WTC11 (cell line): ENCODE data around the gene IL10RB. TPM values are rescaled to one million over a fixed set of nuclear protein-coding genes. Genes with fewer than 3 reads are reported as not detected.
"Not testable (repeated sequence)": the region's sequence is repeated elsewhere in the genome, so short reads cannot be mapped to it uniquely, and the experiment has no call there.

ENCODE experiments used
- ATAC-seq: fragments of 200-7000 bp; cut with Tn5 transposase; 2 replicates; pipeline ENCODE4 v1.10.0; 2021; ENCODE audit warnings: mild to moderate bottlenecking, moderate library complexity
- CTCF ChIA-PET: fragments of 300-600 bp; sonication (Branson Sonifier 250); formaldehyde crosslinking; loops from one replicate; lab custom pipeline; 2021; ENCODE audit warnings: antibody characterized with exemption; lab: Charles Lee
- POLR2A ChIA-PET: fragments of 350-600 bp; sonication (Branson Sonifier 250); formaldehyde crosslinking; loops from one replicate; lab custom pipeline; 2021; ENCODE audit warnings: antibody characterized with exemption; lab: Charles Lee
- DNase-seq: peaks from one replicate; pipeline ENCODE4 v3.0.0; 2021; ENCODE audit warnings: low spot score
- H3K27ac Mint-ChIP-seq: 2 replicates; pipeline ENCODE4 v1.8.0; 2021; ENCODE audit warnings: mixed read lengths
- H3K27me3 Mint-ChIP-seq: 2 replicates; pipeline ENCODE4 v1.8.0; 2021; ENCODE audit warnings: low read depth, mild to moderate bottlenecking, moderate library complexity, mixed read lengths
- H3K36me3 Mint-ChIP-seq: 2 replicates; pipeline ENCODE4 v1.8.0; 2021; ENCODE audit warnings: mixed read lengths
- H3K4me1 Mint-ChIP-seq: 2 replicates; pipeline ENCODE4 v1.8.0; 2022; ENCODE audit warnings: mixed read lengths
- H3K4me3 Mint-ChIP-seq: 2 replicates; pipeline ENCODE4 v1.8.0; 2021; ENCODE audit warnings: mild to moderate bottlenecking, moderate library complexity, mixed read lengths
- H3K9me3 Mint-ChIP-seq: 2 replicates; pipeline ENCODE4 v1.8.0; 2021; ENCODE audit warnings: mixed read lengths
- AR ChIP-seq: fragments of 250-450 bp; sonication (Bioruptor Pico); IDR thresholded peaks from 2 replicates; pipeline ENCODE4 v1.9.0; 2021; ENCODE audit warnings: mild to moderate bottlenecking
- CDX4 ChIP-seq: fragments of 250-450 bp; sonication (Bioruptor Pico); IDR thresholded peaks from 2 replicates; pipeline ENCODE4 v1.9.0; 2021; ENCODE audit warnings: moderate library complexity, mild to moderate bottlenecking, inconsistent platforms, borderline replicate concordance
- CTCF ChIP-seq: fragments of 200-600 bp; IDR thresholded peaks from 2 replicates; pipeline ENCODE4 v1.8.0; 2022; ENCODE audit warnings: antibody characterized with exemption
- E2F5 ChIP-seq: sonication (generic); formaldehyde crosslinking; IDR thresholded peaks from 2 replicates; pipeline ENCODE4 v1.8.1; 2022; ENCODE audit warnings: mild to moderate bottlenecking, moderate library complexity, missing genetic modification reagents
- FOXK1 ChIP-seq: sonication (generic); formaldehyde crosslinking; IDR thresholded peaks from 2 replicates; pipeline ENCODE4 v1.8.0; 2022; ENCODE audit warnings: mild to moderate bottlenecking, moderate library complexity, missing genetic modification reagents
- IRF1 ChIP-seq: sonication (generic); formaldehyde crosslinking; IDR thresholded peaks from 2 replicates; pipeline ENCODE4 v1.8.0; 2023; ENCODE audit warnings: missing genetic modification reagents
- IRF2 ChIP-seq: sonication (generic); formaldehyde crosslinking; IDR thresholded peaks from 2 replicates; pipeline ENCODE4 v1.8.0; 2022; ENCODE audit warnings: low read depth, missing genetic modification reagents, borderline replicate concordance
- MLX ChIP-seq: sonication (generic); formaldehyde crosslinking; IDR thresholded peaks from 2 replicates; pipeline ENCODE4 v1.8.1; 2023; ENCODE audit warnings: mild to moderate bottlenecking, missing genetic modification reagents, moderate library complexity
- NFYB ChIP-seq: sonication (generic); formaldehyde crosslinking; conservative IDR thresholded peaks from 2 replicates; pipeline ENCODE4 v1.8.0; 2022; ENCODE audit warnings: low read depth, missing genetic modification reagents
- ZNF219 ChIP-seq: sonication (generic); formaldehyde crosslinking; IDR thresholded peaks from 2 replicates; pipeline ENCODE4 v1.8.0; 2023; ENCODE audit warnings: missing genetic modification reagents, mild to moderate bottlenecking, borderline replicate concordance
- ZNF232 ChIP-seq: sonication (generic); formaldehyde crosslinking; IDR thresholded peaks from 2 replicates; pipeline ENCODE4 v1.8.0; 2022; ENCODE audit warnings: mild to moderate bottlenecking, missing genetic modification reagents
- ZNF512 ChIP-seq: sonication (generic); formaldehyde crosslinking; IDR thresholded peaks from 2 replicates; pipeline ENCODE4 v1.8.1; 2022; ENCODE audit warnings: missing genetic modification reagents, borderline replicate concordance
- total RNA-seq: library from RNA; stranded (reverse); gene quantifications from 3 replicates; pipeline ENCODE4 v1.2.3, GENCODE V29; 2021

IL10RB gene
- total RNA-seq, 1 experiment from 2014 or later = 3.7 TPM

GRCh38 chr21:33317145-33317544 is 51.0 kb downstream of the IL10RB start (continued):
- no peak for TF ChIP-seq CTCF
- no peak for TF ChIP-seq ZNF232 (CRISPR knock-in tag)
- no peak for TF ChIP-seq MLX
- TF ChIP-seq, all 79 proteins: peak for 0

GRCh38 chr21:33317786-33318486 is 51.8 kb downstream of the IL10RB start:
- H3K27me3 Mint-ChIP-seq = no peaks in the 10 kb centered on the region; the same call in 1 of the 2 replicates
- CTCF ChIA-PET = no interaction called here
- no peak for ATAC-seq

GRCh38 chr21:33321005-33321404 is 54.8 kb downstream of the IL10RB start:
- POLR2A ChIA-PET, H3K9me3 Mint-ChIP-seq, H3K27me3 Mint-ChIP-seq, CTCF ChIA-PET, H3K36me3 Mint-ChIP-seq, DNase-seq, H3K27ac Mint-ChIP-seq, H3K4me3 Mint-ChIP-seq, ATAC-seq, H3K4me1 Mint-ChIP-seq: not testable (repeated sequence)

More at GRCh38 chr21:33317786-33318486, 51.8 kb downstream of the IL10RB start:
- POLR2A ChIA-PET = no interaction called here
- Mint-ChIP-seq H3K9me3 (peaks cover 5% of the 10 kb centered on the region), H3K36me3 (no peaks in the 10 kb centered on the region), H3K4me3 (no peak overlapping the region), H3K27ac (no peak overlapping the region), H3K4me1 (no peaks in the 10 kb centered on the region)
- no peak for DNase-seq
- TF ChIP-seq CDX4 (CRISPR knock-in tag) (no peak), IRF2 (no peak), ZNF512 (CRISPR knock-in tag) (no peak), NFYB (CRISPR knock-in tag) (no peak)

- ATAC-seq, CTCF ChIA-PET, POLR2A ChIA-PET, H3K9me3 Mint-ChIP-seq, H3K4me1 Mint-ChIP-seq, H3K27me3 Mint-ChIP-seq, H3K36me3 Mint-ChIP-seq, H3K27ac Mint-ChIP-seq, H3K4me3 Mint-ChIP-seq, DNase-seq: not testable (repeated sequence)
These were observed 57.4 kb downstream of the IL10RB start for GRCh38 chr21:33323610-33324009.

GRCh38 chr21:33324291-33325221 is 58.4 kb downstream of the IL10RB start, which contains the start of gene IFNAR1:
Gene IFNAR1, plus strand, starts transcription at chr21:33324970. Its CDS starts 86 bp downstream, at chr21:33325056.
- ChIA-PET CTCF (interaction anchor here (0.6 to 2.1 kb wide), 9 partner anchors 22 to 299 kb away, joined by 3 to 26 read pairs (median 5); partner anchors contain the start of genes DNAJC28, IL10RB and OLIG2), POLR2A (interaction anchor here (0.6 to 2.0 kb wide), 8 partner anchors 27 to 94 kb away, joined by 3 to 17 read pairs (median 4); partner anchors contain the start of genes IFNGR2 and IL10RB)
- peak; percentile 94 for DNase-seq
- no peaks in the 10 kb centered on the region for H3K4me1 Mint-ChIP-seq
- peak; percentile 92 for ATAC-seq
- no peaks in the 10 kb centered on the region for H3K27me3 Mint-ChIP-seq
- no peak within 1 kb of the TSS for H3K27ac Mint-ChIP-seq
- peaks cover 5% of the 10 kb centered on the region for H3K9me3 Mint-ChIP-seq
- no peak within 1 kb of the TSS for H3K4me3 Mint-ChIP-seq
- 0 out of 2 replicates have a peak, but pooled peaks cover 3% of the 10 kb centered on the region for H3K36me3 Mint-ChIP-seq
- TF ChIP-seq E2F5 (CRISPR knock-in tag) (peak; percentile 57; the same call in 1 of the 2 replicates), FOXK1 (CRISPR knock-in tag) (peak; percentile 88), ZNF219 (0 out of 2 replicates have a peak, but pooled peaks have one; percentile 85), IRF1 (CRISPR knock-in tag) (peak; percentile 73; the same call in 1 of the 2 replicates), AR (CRISPR knock-in tag) (no peak)
